Esophagus (tissue), 2 donors: Measurements from ENCODE around the gene SCIMP. TPM values are rescaled to one million over a fixed set of nuclear protein-coding genes. Genes with fewer than 3 reads are reported as not detected.

Source experiments
- H3K27ac ChIP-seq, 2 donors: one replicate each; pipeline ENCODE4 v1.5.1; 2013; ENCODE audit warnings: low read depth in 2 of 2, mild to moderate bottlenecking in 2 of 2, inconsistent platforms in 1 of 2, low read length in 1 of 2, moderate library complexity in 1 of 2
- H3K27me3 ChIP-seq, 2 donors: one replicate each; pipeline ENCODE4 v1.6.1; 2013; ENCODE audit warnings: low read length in 2 of 2, control low read depth in 1 of 2, mild to moderate bottlenecking in 1 of 2; ENCODE audit not compliant: insufficient read depth in 2 of 2, control insufficient read depth in 1 of 2
- H3K36me3 ChIP-seq, 2 donors: one replicate each; pipeline ENCODE4 v1.6.1; 2013; ENCODE audit warnings: low read length in 1 of 2; ENCODE audit not compliant: control insufficient read depth in 2 of 2, insufficient read depth in 2 of 2
- H3K4me1 ChIP-seq, 2 donors: one replicate each; pipeline ENCODE4 v1.6.1; 2013; ENCODE audit warnings: low read length in 1 of 2; ENCODE audit not compliant: control insufficient read depth in 2 of 2, insufficient read depth in 2 of 2
- H3K4me3 ChIP-seq, 2 donors: one replicate each; pipeline ENCODE4 v1.5.1; 2013; ENCODE audit warnings: low read length in 2 of 2, mild to moderate bottlenecking in 2 of 2, low read depth in 1 of 2, moderate library complexity in 1 of 2
- H3K9me3 ChIP-seq, 2 donors: one replicate each; pipeline ENCODE4 v1.6.1; 2013; ENCODE audit warnings: mild to moderate bottlenecking in 2 of 2, low read depth in 1 of 2, low read length in 1 of 2, moderate library complexity in 1 of 2; ENCODE audit not compliant: control insufficient read depth in 2 of 2, insufficient read depth in 1 of 2
- WGBS, 2 donors: extraction: QIAGEN DNeasy Blood & Tissue Kit; methylation state at CpG; one replicate each; pipeline ENCODE4 v1.1.7; 2013; 5-methylcytosine and 5-hydroxymethylcytosine counted together
- polyA plus RNA-seq, 2 donors: library from polyadenylated mRNA; stranded (reverse); fragments of 200-250 nt; gene quantifications; one replicate each; pipeline ENCODE4 v1.2.3, GENCODE V29; 2013
- donor health status: healthy with polysubstance abuse.
- donor health status: Bipolar disorder and iron deficiency.

The SCIMP gene
- polyA plus RNA-seq, result under 1 TPM; 0.18 to 0.29 TPM

- Histone ChIP-seq H3K27ac (no peak within 1 kb of the TSS), H3K4me1 (no peaks in the 10 kb centered on the region), H3K27me3 (no peaks in the 10 kb centered on the region), H3K9me3 (no peaks in the 10 kb centered on the region), H3K36me3 (no peaks in the 10 kb centered on the region), H3K4me3 (no peak within 1 kb of the TSS)
- WGBS, 2 donors, result 86 to 89% methylated on average over 19 of the region's 19 CpGs
Measured at GRCh38 chr17:5234645-5235576, at the start of gene SCIMP. TSS of gene SCIMP (minus strand) at chr17:5234860. CDS start at chr17:5234755, 105 bp downstream.

GRCh38 chr17:5283571-5284315, 49.1 kb upstream of the SCIMP start:
- Histone ChIP-seq H3K27me3 (no peaks in the 10 kb centered on the region), H3K27ac (no peak overlapping the region), H3K4me3 (no peak overlapping the region), H3K4me1 (no peaks in the 10 kb centered on the region), H3K36me3 (no peaks in the 10 kb centered on the region), H3K9me3 (no peaks in the 10 kb centered on the region)
- 43% methylated on average over 5 of the region's 5 CpGs for WGBS, 2 donors

DNA sequence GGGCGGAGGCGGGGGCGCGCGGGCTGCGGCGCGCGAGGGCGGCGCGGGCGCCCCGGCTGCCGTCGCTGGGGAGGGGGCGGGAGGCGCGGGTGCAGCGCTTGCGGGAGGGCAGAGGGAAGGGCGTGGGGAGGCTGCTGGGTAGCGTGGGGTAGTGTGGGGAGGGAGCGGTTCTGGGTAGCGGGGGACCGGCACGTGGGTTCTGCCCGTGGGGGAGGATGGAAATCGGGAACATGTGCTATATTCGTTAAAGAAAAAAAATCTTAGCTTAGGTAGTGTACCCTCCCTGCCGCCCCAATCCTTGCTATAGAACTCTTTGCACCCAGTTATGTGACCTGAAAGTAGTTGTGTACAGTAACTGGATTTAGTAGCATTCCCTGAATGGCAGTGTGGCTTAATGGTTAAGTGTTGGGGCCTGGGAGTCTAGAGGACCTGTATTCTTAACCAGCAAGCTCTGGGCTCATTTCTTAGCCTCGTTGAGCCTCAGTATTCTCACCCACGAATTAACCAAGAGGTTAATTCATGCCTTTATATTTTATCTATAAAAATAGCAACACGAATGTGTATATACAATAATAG, 48.1 kb upstream of the SCIMP start:
- no peaks in the 10 kb centered on the region for H3K27me3 ChIP-seq
- WGBS, 2 donors, result 2 to 3% methylated on average over 28 to 34 of the region's 34 CpGs
- H3K4me1 ChIP-seq, result no peaks in the 10 kb centered on the region
- no peaks in the 10 kb centered on the region for H3K9me3 ChIP-seq
- peak overlapping the region; percentile 89 to 97 for H3K4me3 ChIP-seq
- H3K27ac ChIP-seq, result peak overlapping the region; percentile 67 to 88
- no peaks in the 10 kb centered on the region for H3K36me3 ChIP-seq

- Histone ChIP-seq H3K4me3 (peak within 1 kb of the TSS; percentile 89 to 97), H3K27me3 (no peaks in the 10 kb centered on the region), H3K27ac (peak within 1 kb of the TSS; percentile 67 to 88), H3K36me3 (no peaks in the 10 kb centered on the region), H3K9me3 (no peaks in the 10 kb centered on the region), H3K4me1 (no peaks in the 10 kb centered on the region)
- 1% methylated on average over 73 to 98 of the region's 98 CpGs for WGBS, 2 donors
Measured at GRCh38 chr17:5281814-5282641, 47.4 kb upstream of the SCIMP start, which contains the start of gene RABEP1. TSS of gene RABEP1 (plus strand) at chr17:5282284. CDS start at chr17:5282487, 203 bp downstream.

DNA sequence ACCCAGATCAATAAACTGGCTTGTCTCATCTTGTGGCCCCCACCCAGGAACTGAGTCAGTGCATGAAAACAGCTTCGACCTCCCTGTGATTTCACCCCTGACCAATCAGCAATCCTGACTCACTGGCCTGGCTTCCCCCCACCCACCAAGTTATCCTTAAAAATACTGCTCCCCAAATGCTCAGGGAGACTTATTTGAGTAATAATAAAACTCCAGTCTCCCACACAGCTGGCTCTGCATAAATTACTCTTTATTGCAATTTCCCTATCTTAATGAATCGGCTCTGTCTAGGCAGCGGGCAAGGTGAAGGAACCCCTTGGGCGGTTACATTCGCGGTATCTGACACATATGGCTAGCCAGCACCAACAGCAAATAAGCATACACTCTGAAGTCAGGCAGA, 37.7 kb upstream of the SCIMP start:
- Histone ChIP-seq H3K4me3 (no peak overlapping the region), H3K4me1 (no peaks in the 10 kb centered on the region), H3K9me3 (no peaks in the 10 kb centered on the region), H3K27ac (no peak overlapping the region), H3K27me3 (no peaks in the 10 kb centered on the region), H3K36me3 (no peaks in the 10 kb centered on the region)
- 73 to 75% methylated on average over 6 of the region's 6 CpGs for WGBS, 2 donors

GRCh38 chr17:5269241-5269960, 34.7 kb upstream of the SCIMP start:
- Histone ChIP-seq H3K4me3 (no peak overlapping the region), H3K9me3 (no peaks in the 10 kb centered on the region), H3K36me3 (no peaks in the 10 kb centered on the region), H3K27me3 (no peaks in the 10 kb centered on the region), H3K4me1 (no peaks in the 10 kb centered on the region), H3K27ac (no peak overlapping the region)
- 86 to 87% methylated on average over 4 of the region's 4 CpGs for WGBS, 2 donors

GRCh38 chr17:5264893-5265292, 30.2 kb upstream of the SCIMP start:
- Histone ChIP-seq H3K9me3 (no peaks in the 10 kb centered on the region), H3K4me1 (no peaks in the 10 kb centered on the region), H3K36me3 (no peaks in the 10 kb centered on the region), H3K4me3 (no peak overlapping the region), H3K27me3 (no peaks in the 10 kb centered on the region), H3K27ac (no peak overlapping the region)
- WGBS, 2 donors, result 74 to 76% methylated on average over 3 of the region's 3 CpGs

DNA sequence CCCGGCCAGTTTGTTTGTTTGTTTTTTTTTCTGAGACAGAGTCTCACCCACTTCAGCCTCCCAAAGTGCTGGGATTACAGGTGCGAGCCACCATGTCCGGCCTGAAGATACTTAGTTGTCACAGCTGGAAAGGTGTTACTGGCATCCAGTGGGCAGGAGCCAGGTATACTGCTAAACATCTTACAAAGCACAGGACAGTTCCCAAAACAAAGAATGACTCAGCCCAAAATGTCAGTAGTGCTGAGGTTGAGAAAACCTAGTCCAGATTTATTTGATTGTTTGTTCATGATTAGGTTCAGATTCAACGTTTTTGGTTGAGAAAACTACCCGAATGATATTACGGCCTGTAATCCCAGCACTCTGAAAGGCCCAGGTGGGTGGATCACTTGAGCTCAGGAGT, 28.8 kb upstream of the SCIMP start:
- H3K27ac ChIP-seq, result no peak overlapping the region
- H3K36me3 ChIP-seq, result no peaks in the 10 kb centered on the region
- 87 to 91% methylated on average over 6 of the region's 6 CpGs for WGBS, 2 donors

More for the DNA sequence above, 28.8 kb upstream of the SCIMP start:
- H3K27me3 ChIP-seq, result no peaks in the 10 kb centered on the region
- H3K4me3 ChIP-seq, result no peak overlapping the region
- no peaks in the 10 kb centered on the region for H3K9me3 ChIP-seq
- no peaks in the 10 kb centered on the region for H3K4me1 ChIP-seq
